Fibroblast of mammary gland (primary cell): Measurements from ENCODE around the gene GSK3B.

Experiments used
- DNase-seq: peaks from one replicate; pipeline ENCODE4 v3.0.0-alpha.2; 2010; ENCODE audit warnings: low read depth
- H3K4me3 ChIP-seq: 2 replicates; pipeline ENCODE4 v1.5.1; 2011; ENCODE audit warnings: low read depth, mild to moderate bottlenecking, low read length, moderate library complexity; ENCODE audit not compliant: control insufficient read depth
- TF ChIP-seq, protein P1 (sequence below): conservative IDR thresholded peaks from 2 replicates; pipeline ENCODE4 v1.5.1; 2011; ENCODE audit warnings: low read depth, low read length, inconsistent platforms; ENCODE audit not compliant: control insufficient read depth, insufficient read depth

Gene GSK3B

DNA sequence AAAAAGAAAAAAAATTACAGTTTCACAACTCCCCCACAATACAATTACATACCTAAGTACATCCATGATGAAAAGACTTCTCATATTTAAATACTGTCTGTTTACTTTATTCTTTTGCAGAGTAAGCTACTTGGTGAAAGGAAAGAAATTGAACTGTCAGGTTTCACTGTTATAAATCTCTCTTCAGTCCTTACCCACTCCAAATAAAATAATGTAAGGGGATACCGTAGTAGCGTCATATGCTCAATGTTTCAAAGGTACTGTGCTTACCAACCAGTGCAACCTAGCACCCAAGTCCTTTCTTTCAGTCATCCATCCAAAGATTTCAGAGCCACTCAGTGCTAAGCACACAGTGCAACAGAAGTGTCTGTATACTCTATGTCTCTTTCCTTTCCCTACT, 13.4 kb downstream of the GSK3B start:
- TF ChIP-seq, protein P1, sequence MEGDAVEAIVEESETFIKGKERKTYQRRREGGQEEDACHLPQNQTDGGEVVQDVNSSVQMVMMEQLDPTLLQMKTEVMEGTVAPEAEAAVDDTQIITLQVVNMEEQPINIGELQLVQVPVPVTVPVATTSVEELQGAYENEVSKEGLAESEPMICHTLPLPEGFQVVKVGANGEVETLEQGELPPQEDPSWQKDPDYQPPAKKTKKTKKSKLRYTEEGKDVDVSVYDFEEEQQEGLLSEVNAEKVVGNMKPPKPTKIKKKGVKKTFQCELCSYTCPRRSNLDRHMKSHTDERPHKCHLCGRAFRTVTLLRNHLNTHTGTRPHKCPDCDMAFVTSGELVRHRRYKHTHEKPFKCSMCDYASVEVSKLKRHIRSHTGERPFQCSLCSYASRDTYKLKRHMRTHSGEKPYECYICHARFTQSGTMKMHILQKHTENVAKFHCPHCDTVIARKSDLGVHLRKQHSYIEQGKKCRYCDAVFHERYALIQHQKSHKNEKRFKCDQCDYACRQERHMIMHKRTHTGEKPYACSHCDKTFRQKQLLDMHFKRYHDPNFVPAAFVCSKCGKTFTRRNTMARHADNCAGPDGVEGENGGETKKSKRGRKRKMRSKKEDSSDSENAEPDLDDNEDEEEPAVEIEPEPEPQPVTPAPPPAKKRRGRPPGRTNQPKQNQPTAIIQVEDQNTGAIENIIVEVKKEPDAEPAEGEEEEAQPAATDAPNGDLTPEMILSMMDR = no peak
- DNase-seq = no peak
- H3K4me3 ChIP-seq = no peak overlapping the region

DNA sequence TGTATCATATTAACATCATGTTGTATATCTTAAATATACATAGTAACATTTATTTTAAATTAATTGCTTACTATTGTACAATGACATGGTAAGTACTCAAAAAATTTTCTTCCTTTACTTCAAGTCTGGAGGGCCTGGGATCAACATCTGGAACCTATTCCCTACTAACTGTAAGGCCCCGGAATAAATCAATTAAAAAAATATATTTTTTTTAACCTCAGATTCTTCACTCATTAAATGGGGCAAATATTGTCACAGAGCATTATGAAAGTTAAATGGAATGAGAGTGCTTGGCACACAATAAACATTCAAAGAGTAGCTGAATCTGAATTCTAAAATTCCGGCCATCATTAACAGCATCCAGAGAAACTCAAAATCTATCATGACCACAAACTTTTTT, 16.5 kb downstream of the GSK3B start:
- no peak for DNase-seq
- no peak overlapping the region for H3K4me3 ChIP-seq
- TF ChIP-seq, protein P1 = no peak

DNA sequence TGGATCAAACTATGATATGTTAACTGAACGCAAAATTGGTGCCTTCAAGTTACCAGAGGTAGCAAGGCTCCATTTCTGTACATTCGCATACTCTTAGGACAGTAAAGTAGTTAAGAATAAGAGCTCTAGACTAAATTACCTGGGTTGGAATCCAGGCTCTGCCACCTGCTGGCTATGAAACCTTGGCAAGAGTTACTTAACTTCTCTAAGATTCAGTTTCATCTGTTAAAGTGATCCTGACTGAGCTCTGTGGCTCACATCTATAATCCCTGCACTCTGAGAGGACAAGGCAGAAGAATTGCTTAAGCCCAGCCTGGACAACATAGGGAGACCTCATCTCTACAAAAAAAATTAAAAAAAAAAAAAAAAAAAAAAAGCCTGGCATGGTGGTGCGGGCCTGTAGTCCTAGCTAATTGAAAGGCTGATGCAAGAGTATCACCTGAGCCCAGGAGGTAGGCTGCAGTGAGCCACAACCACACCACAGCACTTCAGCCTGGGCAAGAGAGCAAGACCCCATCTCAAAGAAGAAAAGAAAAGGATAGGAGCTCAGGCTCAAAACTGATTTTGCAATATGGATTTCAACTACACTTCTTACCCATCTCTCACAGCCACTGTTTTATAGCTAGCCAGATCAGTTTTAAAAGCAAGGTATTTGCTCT, 21.3 kb downstream of the GSK3B start:
- H3K4me3 ChIP-seq = no peak overlapping the region
- TF ChIP-seq, protein P1 = no peak
- no peak for DNase-seq

DNA sequence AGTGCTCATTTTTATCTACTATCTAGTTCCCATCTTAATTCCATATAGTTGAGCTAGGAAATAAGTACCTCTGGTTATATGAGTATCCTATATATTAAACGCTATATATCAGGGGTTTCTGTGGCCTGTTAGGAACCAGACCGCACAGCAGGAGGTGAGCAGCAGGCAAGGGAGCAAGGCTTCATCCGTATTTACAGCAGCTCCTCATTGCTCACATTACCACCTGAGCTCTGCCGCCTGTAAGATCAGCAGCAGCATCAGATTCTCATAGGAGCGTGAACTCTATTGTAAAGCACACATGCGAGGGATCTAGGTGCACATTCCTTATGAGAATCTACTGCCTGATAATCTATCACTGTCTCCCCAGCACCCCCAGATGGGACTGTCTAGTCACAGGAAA, 23.0 kb downstream of the GSK3B start:
- no peak for DNase-seq
- no peak overlapping the region for H3K4me3 ChIP-seq
- TF ChIP-seq, protein P1 = no peak

DNA sequence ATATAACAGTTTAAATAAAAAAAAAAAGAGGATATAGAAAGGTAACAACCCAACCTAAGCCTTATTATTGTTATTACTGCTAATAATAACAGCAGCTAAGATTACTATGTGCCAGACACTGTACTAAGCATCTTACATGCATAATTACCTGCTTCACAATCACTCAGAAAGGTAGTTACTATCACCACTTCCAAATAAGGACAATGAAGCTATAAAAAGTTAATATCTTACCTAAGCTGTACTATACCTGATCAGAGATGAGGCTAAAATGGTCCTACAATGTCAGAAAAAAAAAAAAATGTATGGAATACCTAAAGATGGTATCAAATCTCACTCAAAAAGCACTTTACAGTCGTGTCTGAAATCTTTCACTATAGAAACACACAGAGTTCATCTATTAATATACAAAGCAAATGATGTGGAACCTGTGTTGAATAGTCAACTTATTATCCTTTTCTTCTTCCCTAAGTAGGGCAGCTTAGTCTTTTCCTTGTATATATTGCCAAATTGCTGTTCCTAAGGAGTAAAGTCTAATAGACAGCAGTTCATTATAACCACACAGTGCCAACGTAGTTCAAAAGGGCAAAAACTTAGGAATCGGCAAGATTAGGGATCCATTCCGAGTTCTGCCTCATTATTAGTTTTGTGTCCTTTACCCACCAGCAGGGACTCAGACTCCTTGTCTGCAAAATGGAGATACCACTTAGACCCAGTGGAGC, 23.8 kb downstream of the GSK3B start:
- TF ChIP-seq, protein P1 = no peak
- H3K4me3 ChIP-seq = no peak overlapping the region
- no peak for DNase-seq

DNA sequence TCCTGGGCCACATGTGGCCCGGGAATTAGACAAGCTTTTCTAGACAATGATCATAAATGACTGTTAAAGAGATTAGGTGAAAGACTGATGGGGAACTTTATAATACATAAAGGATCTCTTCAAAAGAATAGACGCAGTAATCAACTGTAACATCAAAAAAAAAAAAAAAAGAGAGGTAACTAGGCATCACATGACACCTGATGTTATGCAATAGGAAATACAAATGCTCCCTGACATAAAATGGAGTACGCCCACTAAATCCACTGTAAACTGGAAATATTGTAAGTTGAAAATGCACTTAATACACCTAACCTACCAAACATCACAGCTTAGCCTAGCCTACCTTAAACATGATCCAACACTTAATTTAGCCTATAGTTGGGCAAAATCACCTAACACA, 27.2 kb downstream of the GSK3B start:
- TF ChIP-seq, protein P1 = no peak
- DNase-seq = no peak
- no peak overlapping the region for H3K4me3 ChIP-seq
